OCI-LY3 (cell line): ENCODE data around the gene LRRC8E.
A peak's percentile ranks its signal among the peaks of the same experiment; 100 is the strongest.

Source experiments
- H2AFZ ChIP-seq: fragments of 200-600, 300-600 bp; shearing (Covaris generic); 2 replicates; pipeline ENCODE4 v1.6.0; 2014; ENCODE audit warnings: antibody characterized with exemption, low read depth, low read length
- H3K27ac ChIP-seq: fragments of 200-600, 300-600 bp; sonication (generic); 2 replicates; pipeline ENCODE4 v1.5.1; 2014; ENCODE audit warnings: mild to moderate bottlenecking, low read length, moderate library complexity, mixed read lengths
- H3K27me3 ChIP-seq: fragments of 200-600, 300-600 bp; sonication (generic); 2 replicates; pipeline ENCODE4 v1.6.1; 2014; ENCODE audit warnings: low read depth, low read length, mixed read lengths
- H3K36me3 ChIP-seq: fragments of 200-600, 300-600 bp; sonication (generic); replicated peaks from 2 replicates; pipeline ENCODE3; 2014; ENCODE audit warnings: low read depth, low read length, mixed read lengths
- H3K4me1 ChIP-seq: fragments of 300-600, 200-600 bp; sonication (generic); 2 replicates; pipeline ENCODE4 v1.6.1; 2014; ENCODE audit warnings: low read length, mixed read lengths
- H3K4me2 ChIP-seq: fragments of 200-600, 300-600 bp; sonication (generic); 2 replicates; pipeline ENCODE4 v1.6.1; 2014; ENCODE audit warnings: low read length, mixed read lengths
- H3K4me3 ChIP-seq: fragments of 300-600, 200-600 bp; sonication (generic); 2 replicates; pipeline ENCODE4 v1.5.1; 2014; ENCODE audit warnings: antibody characterized with exemption, mild to moderate bottlenecking, low read length, moderate library complexity
- H3K79me2 ChIP-seq: fragments of 300-600, 200-600 bp; shearing (Covaris generic); 2 replicates; pipeline ENCODE4 v1.6.1; 2014; ENCODE audit warnings: mild to moderate bottlenecking, low read length, mixed read lengths
- H3K9ac ChIP-seq: fragments of 300-600, 200-600 bp; shearing (Covaris generic); 2 replicates; pipeline ENCODE4 v1.6.0; 2014; ENCODE audit warnings: mild to moderate bottlenecking, low read length, moderate library complexity
- H3K9me3 ChIP-seq: fragments of 200-600, 300-600 bp; shearing (Covaris generic); 2 replicates; pipeline ENCODE4 v1.6.1; 2014; ENCODE audit warnings: low read length, mixed read lengths; ENCODE audit not compliant: insufficient read depth
- H4K20me1 ChIP-seq: fragments of 200-600, 300-600 bp; sonication (generic); 2 replicates; pipeline ENCODE4 v1.6.1; 2016; ENCODE audit warnings: low read length, mixed read lengths; ENCODE audit not compliant: insufficient read depth
- CTCF ChIP-seq: fragments of 200-600, 300-600 bp; sonication (generic); IDR thresholded peaks from 2 replicates; pipeline ENCODE4 v1.5.1; 2014; ENCODE audit warnings: antibody characterized with exemption, low read length, low read depth
- EZH2phosphoT487 ChIP-seq: fragments of 200-600 bp; shearing (Covaris generic); IDR thresholded peaks from 2 replicates; pipeline ENCODE4 v1.6.1; 2018; ENCODE audit warnings: antibody characterized with exemption, mixed run types, low read depth

LRRC8E gene

GRCh38 chr19:7867092-7867844 lies 21.0 kb upstream of the LRRC8E start:
- Histone ChIP-seq H3K27me3 (no peaks in the 10 kb centered on the region), H2AFZ (no peak overlapping the region), H3K9me3 (no peaks in the 10 kb centered on the region), H3K27ac (no peak overlapping the region), H3K4me1 (peaks cover 21% of the 10 kb centered on the region), H3K9ac (no peak overlapping the region), H3K4me2 (no peak overlapping the region), H3K4me3 (no peak overlapping the region), H3K79me2 (no peaks in the 10 kb centered on the region), H4K20me1 (no peaks in the 10 kb centered on the region), H3K36me3 (no peaks in the 10 kb centered on the region)
- TF ChIP-seq CTCF (no peak), EZH2phosphoT487 (no peak)

- no peaks in the 10 kb centered on the region for H3K27me3 ChIP-seq
- peak overlapping the region; percentile 33; the same call in 1 of the 2 replicates for H2AFZ ChIP-seq
- no peaks in the 10 kb centered on the region for H3K36me3 ChIP-seq
- no peaks in the 10 kb centered on the region for H3K79me2 ChIP-seq
- H3K9ac ChIP-seq, result peak overlapping the region; percentile 50; the same call in 1 of the 2 replicates
- H3K4me2 ChIP-seq, result peak overlapping the region; percentile 70
- no peaks in the 10 kb centered on the region for H3K9me3 ChIP-seq
- peaks cover 21% of the 10 kb centered on the region for H3K4me1 ChIP-seq
- H3K27ac ChIP-seq, result no peak overlapping the region
- TF ChIP-seq CTCF, result no peak
- no peak for TF ChIP-seq EZH2phosphoT487
- peak overlapping the region; percentile 75 for H3K4me3 ChIP-seq
- H4K20me1 ChIP-seq, result no peaks in the 10 kb centered on the region
Measured at GRCh38 chr19:7868326-7868670, 20.0 kb upstream of the LRRC8E start.

GRCh38 chr19:7868671-7869452 lies 19.4 kb upstream of the LRRC8E start:
- no peaks in the 10 kb centered on the region for H3K79me2 ChIP-seq
- peak overlapping the region; percentile 70 for H3K4me2 ChIP-seq
- H3K27ac ChIP-seq, result no peak overlapping the region
- peak overlapping the region; percentile 50 for H3K9ac ChIP-seq
- TF ChIP-seq EZH2phosphoT487 (no peak), CTCF (peak; percentile 71)
- no peaks in the 10 kb centered on the region for H3K36me3 ChIP-seq
- H3K27me3 ChIP-seq, result no peaks in the 10 kb centered on the region
- no peaks in the 10 kb centered on the region for H3K9me3 ChIP-seq
- no peaks in the 10 kb centered on the region for H4K20me1 ChIP-seq
- peaks cover 21% of the 10 kb centered on the region for H3K4me1 ChIP-seq
- H3K4me3 ChIP-seq, result peak overlapping the region; percentile 75
- H2AFZ ChIP-seq, result peak overlapping the region; percentile 33; the same call in 1 of the 2 replicates

GRCh38 chr19:7869453-7869909 lies 18.8 kb upstream of the LRRC8E start:
- Histone ChIP-seq H2AFZ (no peak overlapping the region; the same call in 1 of the 2 replicates), H3K27ac (no peak overlapping the region), H4K20me1 (no peaks in the 10 kb centered on the region), H3K27me3 (no peaks in the 10 kb centered on the region), H3K4me2 (peak overlapping the region; percentile 70), H3K36me3 (no peaks in the 10 kb centered on the region), H3K79me2 (no peaks in the 10 kb centered on the region), H3K4me1 (peaks cover 21% of the 10 kb centered on the region), H3K9ac (no peak overlapping the region), H3K4me3 (peak overlapping the region; percentile 75), H3K9me3 (no peaks in the 10 kb centered on the region)
- TF ChIP-seq CTCF (no peak; the same call in 1 of the 2 replicates), EZH2phosphoT487 (no peak)
